ENCODE results near the gene SKIC2. TPM values are rescaled to one million over a fixed set of nuclear protein-coding genes. Genes with fewer than 3 reads are reported as not detected.
"Not testable (repeated sequence)": the region's sequence is repeated elsewhere in the genome, so short reads cannot be mapped to it uniquely, and the experiment has no call there.

Gene SKIC2
- total and polyA plus RNA-seq, 11 donors = 24.5 to 51.8 (median 35.1) TPM

DNA sequence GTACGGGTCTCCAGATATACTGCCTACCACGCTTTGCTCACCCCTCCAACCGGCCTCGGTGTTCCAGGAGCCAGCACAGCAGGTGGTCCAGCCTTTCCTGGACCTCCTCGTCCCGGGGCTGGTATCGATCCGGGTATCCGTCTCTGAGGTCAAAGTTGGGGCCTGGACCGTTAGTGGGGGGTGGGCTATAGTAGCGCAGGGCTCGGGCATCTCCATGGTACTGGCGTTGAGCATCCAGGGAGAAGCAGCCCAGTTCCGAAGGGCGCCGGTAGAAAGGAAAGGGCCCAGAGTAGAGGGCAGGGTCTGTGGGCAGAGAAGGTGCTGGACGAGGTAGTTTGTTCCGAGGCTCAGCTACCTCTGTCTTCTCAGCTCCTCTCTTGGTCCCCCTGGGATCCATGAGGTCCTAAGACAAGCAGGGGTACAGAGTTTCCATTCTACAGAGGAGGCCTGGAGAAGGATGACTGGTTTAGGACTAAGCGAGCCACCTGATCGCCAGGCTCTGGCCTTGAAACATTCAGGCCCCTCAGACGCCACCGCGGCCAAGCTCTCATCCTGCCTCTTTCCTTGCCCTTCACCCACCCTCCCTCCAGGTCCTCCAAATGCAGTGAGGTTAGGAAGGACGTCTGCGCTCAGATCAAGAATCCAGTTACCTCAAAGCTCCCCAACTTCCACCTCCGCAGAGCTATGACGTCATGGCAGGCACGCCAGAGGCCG, 12.5 kb downstream of the SKIC2 start:
- TF ChIP-seq POLR2A (IDR thresholded peaks at IDR 0.05) = no peak
- TF ChIP-seq, protein P1, sequence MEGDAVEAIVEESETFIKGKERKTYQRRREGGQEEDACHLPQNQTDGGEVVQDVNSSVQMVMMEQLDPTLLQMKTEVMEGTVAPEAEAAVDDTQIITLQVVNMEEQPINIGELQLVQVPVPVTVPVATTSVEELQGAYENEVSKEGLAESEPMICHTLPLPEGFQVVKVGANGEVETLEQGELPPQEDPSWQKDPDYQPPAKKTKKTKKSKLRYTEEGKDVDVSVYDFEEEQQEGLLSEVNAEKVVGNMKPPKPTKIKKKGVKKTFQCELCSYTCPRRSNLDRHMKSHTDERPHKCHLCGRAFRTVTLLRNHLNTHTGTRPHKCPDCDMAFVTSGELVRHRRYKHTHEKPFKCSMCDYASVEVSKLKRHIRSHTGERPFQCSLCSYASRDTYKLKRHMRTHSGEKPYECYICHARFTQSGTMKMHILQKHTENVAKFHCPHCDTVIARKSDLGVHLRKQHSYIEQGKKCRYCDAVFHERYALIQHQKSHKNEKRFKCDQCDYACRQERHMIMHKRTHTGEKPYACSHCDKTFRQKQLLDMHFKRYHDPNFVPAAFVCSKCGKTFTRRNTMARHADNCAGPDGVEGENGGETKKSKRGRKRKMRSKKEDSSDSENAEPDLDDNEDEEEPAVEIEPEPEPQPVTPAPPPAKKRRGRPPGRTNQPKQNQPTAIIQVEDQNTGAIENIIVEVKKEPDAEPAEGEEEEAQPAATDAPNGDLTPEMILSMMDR (IDR thresholded peaks at IDR 0.05) = no peak
- peak in 1 of 5 donors; percentile 15 for DNase-seq
- Histone ChIP-seq H3K27me3 (no peaks in the 10 kb centered on the region), H3K27ac (peak overlapping the region; percentile 77 to 98 (median 94)), H3K4me1 (peaks cover 0 to 33% (median 24%) of the 10 kb centered on the region in 12 donors), H3K4me3 (peak overlapping the region; percentile 56 to 87 (median 70)), H3K9me3 (no peaks in the 10 kb centered on the region), H3K36me3 (peaks cover 0 to 52% (median 39%) of the 10 kb centered on the region in 9 donors)
- intact Hi-C loops (cut with DNase I) = loop anchor here in 1 of 10 donors (1.0 kb wide), 1 partner anchor 12 kb away; the partner anchor contains the start of gene SKIC2
- 26 to 31% (median 28%) methylated on average over 26 to 29 of the region's 29 CpGs for WGBS, 4 donors
- peak in 1 of 4 donors; percentile 0 for ATAC-seq

DNA sequence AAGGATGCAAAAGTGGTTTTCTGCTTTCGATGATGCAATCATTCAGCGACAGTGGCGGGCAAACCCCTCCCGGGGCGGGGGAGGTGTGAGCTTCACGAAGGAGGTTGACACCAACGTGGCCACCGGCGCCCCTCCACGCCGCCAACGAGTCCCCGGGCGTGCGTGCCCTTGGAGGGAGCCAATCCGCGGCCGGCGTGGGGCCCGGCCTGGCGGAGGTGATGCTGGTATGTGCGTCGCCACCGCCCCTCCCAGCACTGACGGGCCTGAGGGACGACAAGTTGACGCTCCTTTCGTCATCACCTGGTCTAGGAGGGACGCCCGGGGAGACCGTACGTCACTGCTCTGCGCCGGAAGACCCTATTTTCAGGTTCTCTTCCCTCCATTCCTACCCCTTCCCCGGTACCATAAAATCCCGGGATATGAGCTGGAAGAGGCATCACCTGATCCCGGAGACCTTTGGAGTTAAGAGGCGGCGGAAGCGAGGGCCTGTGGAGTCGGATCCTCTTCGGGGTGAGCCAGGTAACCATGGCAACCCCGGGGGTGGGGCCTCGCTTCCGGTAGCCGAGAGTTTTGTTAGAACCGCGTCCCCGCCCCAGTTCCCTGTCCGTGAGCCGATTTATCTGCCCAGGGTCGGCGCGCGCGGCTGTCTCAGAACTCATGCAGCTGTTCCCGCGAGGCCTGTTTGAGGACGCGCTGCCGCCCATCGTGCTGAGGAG, 13.2 kb downstream of the SKIC2 start, which contains the start of gene DXO:
TSS of gene DXO (minus strand) at position 146 of the 716 bp plus-strand sequence. CDS start 463 bp downstream, outside the sequence.
- Histone ChIP-seq H3K36me3 (peaks cover 0 to 47% (median 32%) of the 10 kb centered on the region in 9 donors), H3K27me3 (no peaks in the 10 kb centered on the region), H3K4me3 (peak within 1 kb of the TSS; percentile 56 to 87 (median 70)), H3K4me1 (peaks cover 0 to 33% (median 24%) of the 10 kb centered on the region in 12 donors), H3K27ac (peak within 1 kb of the TSS; percentile 77 to 98 (median 94)), H3K9me3 (no peaks in the 10 kb centered on the region)
- intact Hi-C loops (cut with DNase I) = loop anchor here in 3 of 10 donors (1.0 kb wide), 1 partner anchor 13 kb away; the partner anchor contains the start of gene SKIC2 (in 3 of the 3)
- peak in 1 of 2 donors; percentile 60 for TF ChIP-seq POLR2A (IDR thresholded peaks at IDR 0.05)
- TF ChIP-seq, protein P1 (IDR thresholded peaks at IDR 0.05) = no peak
- peak; percentile 96 to 98 (median 97) for DNase-seq
- WGBS, 4 donors = 0% methylated on average over 28 to 62 of the region's 62 CpGs
- peak; percentile 94 to 96 (median 95) for ATAC-seq

DNA sequence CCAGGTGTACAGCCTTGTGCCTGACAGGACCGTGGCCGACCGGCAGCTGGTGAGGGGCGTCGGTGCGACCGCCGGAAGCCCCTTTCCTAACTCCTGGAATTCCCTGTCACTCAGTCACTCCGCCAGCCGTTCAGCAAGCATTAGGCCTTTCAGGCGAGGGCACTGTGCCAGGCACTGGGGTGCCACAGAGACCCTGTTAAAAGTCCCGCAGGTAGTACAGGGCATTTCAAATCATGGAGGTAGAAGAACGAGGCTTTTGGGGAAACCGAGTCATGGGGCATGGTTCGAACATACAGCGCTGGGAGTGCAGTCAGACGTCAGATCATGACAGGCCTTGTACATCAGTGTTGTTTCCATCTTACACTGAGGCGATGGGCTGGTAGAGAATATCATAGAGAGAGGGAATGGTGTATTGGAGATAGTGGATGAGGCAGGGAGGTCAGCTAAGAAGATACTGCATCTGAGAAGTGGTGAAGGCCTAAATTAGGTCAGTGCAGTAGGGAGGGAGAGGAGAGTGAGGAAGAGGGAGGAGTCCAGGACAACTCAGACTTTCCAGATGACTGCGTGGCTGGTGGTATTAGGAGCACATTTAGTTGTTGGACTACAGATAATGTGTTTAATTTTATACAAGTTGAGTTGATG, 13.9 kb downstream of the SKIC2 start:
- peak overlapping the region; percentile 77 to 98 (median 94) for H3K27ac ChIP-seq
- WGBS, 4 donors = 6 to 13% (median 8%) methylated on average over 11 to 19 of the region's 19 CpGs
- peak in 1 of 5 donors; percentile 29 for DNase-seq
- TF ChIP-seq, protein P1 (IDR thresholded peaks at IDR 0.05) = no peak
- no peak for TF ChIP-seq POLR2A (IDR thresholded peaks at IDR 0.05)
- H3K9me3 ChIP-seq = no peaks in the 10 kb centered on the region
- H3K36me3 ChIP-seq = peaks cover 0 to 40% (median 25%) of the 10 kb centered on the region in 9 donors
- H3K27me3 ChIP-seq = no peaks in the 10 kb centered on the region
- peak in 1 of 4 donors; percentile 19 for ATAC-seq
- H3K4me3 ChIP-seq = peak overlapping the region; percentile 56 to 87 (median 70)
- peaks cover 0 to 33% (median 24%) of the 10 kb centered on the region in 12 donors for H3K4me1 ChIP-seq
- intact Hi-C loops (cut with DNase I) = loop anchor here in 2 of 10 donors (1.0 kb wide), 1 partner anchor 14 kb away; the partner anchor contains the start of gene SKIC2 (in 2 of the 2)

DNA sequence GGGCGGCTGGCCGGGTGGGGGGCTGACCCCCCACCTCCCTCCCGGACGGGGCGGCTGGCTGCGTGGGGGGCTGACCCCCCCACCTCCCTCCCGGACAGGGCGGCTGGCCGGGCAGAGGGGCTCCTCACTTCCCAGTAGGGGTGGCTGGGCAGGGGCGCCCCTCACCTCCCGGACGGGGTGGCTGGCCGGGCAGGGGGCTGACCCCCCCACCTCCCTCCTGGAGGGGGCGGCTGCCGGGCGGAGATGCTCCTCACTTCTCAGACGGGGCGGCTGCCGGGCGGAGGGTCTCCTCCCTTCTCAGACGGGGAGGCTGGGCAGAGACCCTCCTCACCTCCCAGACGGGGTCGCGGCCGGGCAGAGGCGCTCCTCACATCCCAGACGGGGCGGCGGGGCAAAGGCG, 17.1 kb downstream of the SKIC2 start:
- peak in 1 of 5 donors; percentile 21 for DNase-seq

More for the DNA sequence above, 17.1 kb downstream of the SKIC2 start:
- H3K27ac ChIP-seq; intact Hi-C loops (cut with DNase I); H3K4me3 ChIP-seq; H3K27me3 ChIP-seq; ATAC-seq; H3K9me3 ChIP-seq: not testable (repeated sequence)
- 89 to 97% (median 94%) methylated on average over 14 to 30 of the region's 30 CpGs for WGBS, 4 donors
- Histone ChIP-seq H3K36me3 (peaks cover 0 to 23% (median 18%) of the 10 kb centered on the region in 9 donors), H3K4me1 (peaks cover 0 to 23% (median 18%) of the 10 kb centered on the region in 12 donors)
